NCI-H2227 (cell line): ENCODE results near the gene PANK4.

Experiments
- DNase-seq: peaks from one replicate; lab custom pipeline; 2025; ENCODE audit not compliant: unreplicated experiment; lab: John Stamatoyannopoulos, UW

PANK4 gene

DNA sequence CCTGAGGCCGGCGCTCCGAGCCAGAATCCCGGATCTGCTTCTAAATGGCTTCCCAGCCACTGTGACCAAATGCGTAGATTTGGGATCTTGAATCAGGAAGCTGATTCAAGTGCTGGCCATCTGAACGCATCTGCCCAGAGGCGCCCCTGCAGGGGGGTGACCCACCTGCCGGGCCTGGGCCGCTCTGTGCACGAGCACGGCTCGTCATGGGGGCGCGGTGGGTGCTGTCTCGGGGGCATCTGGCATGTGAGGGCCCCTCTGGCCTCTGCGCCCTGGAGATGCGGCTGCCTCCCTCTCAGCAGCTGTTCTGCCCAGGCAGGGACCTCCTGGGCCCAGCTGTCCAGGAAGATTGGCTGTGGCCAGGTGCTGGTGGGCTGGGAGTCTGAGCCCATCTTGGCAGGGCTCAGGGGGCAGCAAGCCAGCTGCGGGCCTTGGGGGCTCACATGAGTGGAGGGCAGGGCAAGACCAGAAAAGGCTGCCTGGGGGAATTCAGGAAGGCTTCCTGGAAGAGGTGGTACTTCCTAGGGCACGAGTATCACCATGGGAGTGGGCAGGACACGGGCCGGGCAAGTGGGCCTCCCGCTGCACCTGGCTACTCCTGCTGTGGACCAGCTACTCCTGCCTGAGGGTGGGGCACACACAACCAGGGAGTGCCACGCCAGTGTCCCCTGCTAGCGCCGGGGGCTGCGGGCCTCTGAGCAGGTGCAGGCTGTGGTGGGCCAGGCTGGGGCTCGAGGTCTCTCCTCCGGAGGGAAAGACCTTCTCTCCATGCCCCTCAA lies 25.2 kb downstream of the PANK4 start:
- no peak for DNase-seq

DNA sequence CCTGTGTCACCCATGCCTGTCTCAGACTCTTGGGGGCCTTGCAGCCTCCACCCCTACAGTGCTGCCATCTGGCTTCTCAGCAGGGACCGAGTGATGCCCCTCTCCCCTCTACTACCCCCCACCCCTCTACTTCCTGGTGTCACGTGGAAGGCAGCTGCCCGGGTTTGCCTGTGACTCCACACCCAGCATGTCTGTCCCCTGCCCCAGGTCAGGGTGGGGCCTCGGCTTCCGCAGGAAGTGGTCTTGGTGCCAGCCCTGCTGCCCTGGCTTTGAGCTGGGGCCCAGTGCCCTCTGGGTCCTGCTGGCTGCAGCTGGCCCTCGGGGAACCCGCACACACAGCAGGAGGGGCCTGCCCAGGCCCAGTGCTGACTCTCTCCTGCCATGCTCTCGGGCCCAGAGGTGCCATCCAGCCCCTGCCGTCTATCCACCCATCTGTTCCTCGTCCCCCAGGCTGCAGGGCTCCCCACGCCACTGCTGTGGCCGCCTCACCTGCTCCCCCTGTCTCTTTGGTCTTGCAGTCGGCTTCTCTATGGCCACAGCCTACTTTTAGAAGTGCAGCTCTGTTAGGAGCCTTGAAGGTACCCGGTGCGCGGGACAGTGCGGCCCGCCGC lies 26.3 kb downstream of the PANK4 start:
- DNase-seq = no peak

DNA sequence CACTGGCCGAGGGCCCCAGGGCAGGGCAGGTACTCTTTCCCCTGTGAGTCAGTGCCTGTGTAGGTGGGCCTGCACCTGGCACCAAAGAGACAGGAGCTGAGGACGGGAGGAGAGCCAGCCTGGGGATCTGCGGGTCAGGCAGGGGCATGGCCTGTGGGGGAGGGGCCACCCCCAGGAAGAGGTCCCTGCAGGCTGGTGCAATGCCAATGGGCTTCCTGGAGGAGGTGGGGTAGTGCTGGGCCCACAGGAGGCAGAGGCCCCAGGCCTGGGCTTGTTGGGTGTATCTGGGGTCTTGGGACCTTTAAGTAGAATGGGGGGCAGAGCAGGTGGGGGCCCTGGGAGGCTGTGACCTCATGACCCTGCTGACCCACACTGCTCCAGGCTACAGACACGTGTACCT lies 27.1 kb downstream of the PANK4 start:
- DNase-seq = no peak

DNA sequence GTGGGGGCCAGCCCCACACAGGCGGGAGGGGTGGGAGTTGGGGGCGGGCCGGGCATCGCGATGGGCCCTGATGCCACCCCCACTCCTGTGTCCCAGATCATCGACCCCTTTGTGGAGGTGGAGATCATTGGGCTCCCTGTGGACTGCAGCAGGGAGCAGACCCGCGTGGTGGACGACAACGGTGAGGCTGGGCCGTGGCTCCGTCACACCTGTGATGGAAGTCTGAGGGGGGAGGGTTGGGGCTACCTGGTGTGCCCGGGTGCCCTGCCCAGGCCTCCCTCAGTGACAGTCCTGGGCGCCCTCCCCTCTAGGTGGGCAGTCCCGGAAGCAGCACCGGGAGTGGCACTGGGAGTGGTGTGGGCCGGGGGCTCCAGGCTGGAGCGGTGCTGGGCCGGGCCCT lies 27.7 kb downstream of the PANK4 start:
- no peak for DNase-seq

DNA sequence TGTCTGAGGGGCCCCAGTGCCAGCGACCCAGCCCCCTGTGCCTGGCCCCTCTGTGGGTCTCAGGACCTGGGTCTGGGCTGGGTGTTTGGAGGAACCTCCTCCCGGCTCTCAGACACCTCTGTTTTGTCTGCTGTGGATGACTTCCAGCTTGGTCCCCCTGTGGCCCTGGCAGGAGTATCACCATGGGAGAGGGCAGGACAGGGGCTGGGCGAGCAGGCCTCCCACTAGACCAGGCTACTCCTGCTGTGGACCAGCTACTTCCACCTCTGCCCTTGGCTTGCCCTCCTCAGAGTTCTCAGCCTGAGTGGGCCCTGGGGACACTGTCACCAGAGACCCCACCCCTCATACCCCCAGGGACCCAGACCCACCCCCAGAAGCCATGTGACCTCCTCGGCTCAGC lies 28.5 kb downstream of the PANK4 start:
- DNase-seq = no peak

DNA sequence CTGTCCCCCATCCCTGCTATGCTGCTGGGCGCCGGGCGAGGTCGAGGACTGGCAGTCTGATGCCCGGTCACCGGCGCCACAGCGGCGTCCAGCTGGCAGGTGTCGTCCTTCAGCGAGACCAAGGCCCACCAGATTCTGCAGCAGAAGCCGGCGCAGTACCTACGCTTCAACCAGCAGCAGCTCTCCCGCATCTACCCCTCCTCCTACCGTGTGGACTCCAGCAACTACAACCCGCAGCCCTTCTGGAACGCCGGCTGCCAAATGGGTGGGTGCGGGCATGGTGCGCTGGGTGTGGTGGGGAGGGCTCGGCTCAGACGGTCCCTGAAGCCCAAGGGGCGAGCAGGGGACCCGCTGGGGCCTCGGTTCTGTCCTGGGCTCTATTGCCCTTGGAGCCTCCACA lies 29.6 kb downstream of the PANK4 start:
- DNase-seq = no peak

DNA sequence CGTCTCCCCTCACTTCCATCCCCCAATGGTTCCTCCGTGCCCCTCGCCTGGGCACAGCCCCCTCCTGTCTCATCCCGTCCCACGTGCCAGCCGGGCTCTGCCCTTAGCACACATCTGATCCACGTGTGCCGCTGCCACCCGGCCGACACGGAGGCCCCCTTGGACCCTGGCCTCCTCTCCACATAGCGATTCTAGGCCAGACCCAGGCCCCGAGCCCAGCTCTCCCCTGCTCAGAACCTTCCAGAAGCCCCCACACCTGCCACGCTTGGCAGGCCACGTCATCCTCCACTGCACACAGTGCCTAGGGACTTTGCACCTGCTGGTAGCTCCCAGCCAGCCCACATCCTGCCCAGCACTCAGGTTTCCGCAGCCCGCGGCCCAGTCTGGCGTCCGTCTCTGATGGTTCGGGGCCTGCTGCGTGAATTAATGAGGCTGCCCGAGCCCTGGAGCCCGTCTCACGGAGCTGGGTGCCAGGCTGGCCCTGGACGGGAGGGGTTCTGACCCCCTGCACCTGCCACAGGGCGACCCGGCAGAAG lies 30.2 kb downstream of the PANK4 start:
- DNase-seq = no peak

DNA sequence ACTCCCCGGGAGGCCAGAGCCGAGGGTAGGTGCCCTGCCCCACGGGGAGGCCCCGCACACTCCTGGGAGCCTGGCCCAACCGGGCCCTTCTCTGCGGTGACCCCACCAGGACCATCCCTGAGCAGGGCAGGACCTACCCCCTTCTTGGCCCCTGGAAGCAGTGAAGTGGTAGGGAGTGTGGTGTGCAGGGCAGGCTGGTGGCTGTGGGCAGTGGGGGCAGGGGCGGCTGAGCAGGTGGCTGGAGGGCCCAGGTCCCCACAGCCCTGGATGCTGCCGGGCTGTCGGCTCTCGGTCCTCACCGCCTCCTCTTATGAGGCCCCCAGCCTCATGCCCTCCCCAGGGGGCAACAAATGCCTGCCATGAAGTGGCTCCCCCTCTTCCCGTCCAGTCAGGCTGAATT lies 30.9 kb downstream of the PANK4 start:
- DNase-seq = no peak

DNA sequence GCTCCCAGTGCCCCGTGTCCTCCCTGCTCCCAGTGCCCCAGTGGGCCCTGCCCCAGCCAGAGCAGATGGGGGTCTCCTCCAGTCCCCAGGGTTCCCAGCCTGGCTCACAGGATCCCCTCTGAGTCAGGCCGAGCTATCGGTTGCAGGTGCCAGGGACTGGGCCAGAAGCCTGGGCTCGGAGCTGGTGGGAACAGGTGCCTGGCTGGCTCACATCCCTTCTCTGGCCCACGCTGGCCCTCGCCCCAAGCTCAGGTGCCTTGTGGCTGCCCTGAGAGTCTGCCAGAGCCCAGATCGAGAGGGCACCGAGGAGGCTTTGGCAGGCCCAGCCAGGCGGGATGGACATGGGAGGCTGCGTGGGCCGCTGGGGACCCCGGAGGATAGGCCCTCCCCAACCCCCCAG lies 31.4 kb downstream of the PANK4 start:
- DNase-seq = no peak

DNA sequence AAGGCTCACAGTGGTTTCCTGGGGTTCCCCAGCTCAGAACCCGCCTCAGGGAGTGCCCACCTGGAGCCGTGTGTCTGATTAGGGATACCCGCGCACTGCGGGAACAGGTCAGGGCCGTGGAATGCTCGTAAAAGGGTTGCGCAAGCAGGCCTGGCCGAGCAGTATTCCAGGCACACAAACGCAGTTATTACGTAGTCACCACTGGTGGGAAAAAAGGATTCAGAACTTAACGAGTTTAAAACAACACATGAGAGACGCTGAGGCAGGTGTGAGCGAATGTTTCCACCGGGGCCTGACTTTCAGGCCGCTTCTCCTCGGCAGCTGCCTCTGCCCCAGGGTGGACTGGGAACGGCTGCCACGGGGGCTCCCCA lies 32.1 kb downstream of the PANK4 start:
- DNase-seq = no peak

DNA sequence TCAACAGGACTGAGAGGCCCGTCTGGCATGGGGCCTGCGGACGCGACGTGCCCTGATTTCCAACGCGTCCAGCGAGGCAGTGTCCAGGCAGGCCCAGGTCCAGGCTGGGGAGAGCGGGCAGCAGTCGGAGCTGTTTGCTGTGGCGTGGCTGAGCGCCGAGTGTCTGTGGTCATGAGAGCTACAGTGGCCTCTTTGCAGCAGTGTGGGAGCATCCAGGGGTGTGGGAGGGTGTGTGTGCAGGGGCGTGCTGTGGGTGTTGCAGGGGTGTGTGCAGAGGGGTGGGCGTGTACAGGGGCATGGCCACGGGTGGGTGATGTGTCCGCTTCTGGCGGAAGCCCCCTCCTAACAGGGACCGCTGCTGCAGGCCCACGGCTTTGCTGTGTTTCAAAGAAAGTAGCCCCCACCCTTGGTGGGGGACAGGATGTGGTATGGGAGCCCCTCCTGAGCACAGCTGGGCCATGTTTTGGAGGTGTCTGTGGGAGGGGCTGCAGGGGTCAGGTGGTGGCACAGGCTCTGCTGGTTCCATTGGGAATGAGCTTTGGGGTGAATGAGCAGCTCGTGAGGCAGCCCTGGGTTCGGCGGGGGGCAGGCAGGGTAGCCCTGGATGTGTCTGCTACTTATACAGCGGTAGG lies 32.6 kb downstream of the PANK4 start:
- no peak for DNase-seq

DNA sequence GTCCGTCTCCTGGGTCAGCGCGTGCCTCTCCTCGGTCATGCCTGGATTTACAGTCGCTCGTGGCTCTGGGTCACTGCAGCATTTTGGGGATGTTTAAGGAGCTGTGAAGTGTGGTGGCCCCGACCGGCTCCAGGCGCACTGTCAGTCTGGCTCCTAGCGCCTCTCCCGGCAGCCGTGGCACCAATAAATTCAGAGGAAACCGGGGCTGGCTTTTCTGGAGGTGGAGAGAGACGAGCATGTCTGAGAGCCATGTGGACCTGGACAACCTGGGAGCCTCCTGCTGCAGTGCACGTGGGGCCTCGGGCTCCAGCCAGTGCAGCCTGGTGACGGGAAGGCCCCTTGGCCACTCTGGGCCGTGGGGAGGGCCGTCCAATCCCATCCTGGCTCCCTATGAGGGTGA lies 33.2 kb downstream of the PANK4 start:
- DNase-seq = no peak

DNA sequence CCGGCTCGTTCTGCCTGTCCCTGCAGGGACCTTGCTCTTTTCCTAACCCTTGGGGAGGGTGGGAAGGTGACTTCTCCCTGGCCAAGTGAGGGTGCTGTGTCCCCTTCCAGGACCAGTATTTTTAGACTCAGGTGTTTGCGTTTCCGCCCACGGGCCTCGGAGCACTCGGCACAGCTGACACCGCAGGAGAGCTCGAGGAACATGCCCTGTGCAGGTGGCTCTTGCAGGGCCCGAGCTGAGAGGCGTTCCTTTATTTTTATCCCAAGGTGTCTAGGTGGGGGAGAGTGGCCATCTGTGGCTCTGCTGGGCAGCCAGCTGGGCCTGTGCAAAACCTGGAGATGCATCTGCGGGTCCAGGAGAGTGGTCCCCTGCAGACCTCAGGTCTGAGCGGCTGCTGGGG lies 34.3 kb downstream of the PANK4 start:
- DNase-seq = no peak

DNA sequence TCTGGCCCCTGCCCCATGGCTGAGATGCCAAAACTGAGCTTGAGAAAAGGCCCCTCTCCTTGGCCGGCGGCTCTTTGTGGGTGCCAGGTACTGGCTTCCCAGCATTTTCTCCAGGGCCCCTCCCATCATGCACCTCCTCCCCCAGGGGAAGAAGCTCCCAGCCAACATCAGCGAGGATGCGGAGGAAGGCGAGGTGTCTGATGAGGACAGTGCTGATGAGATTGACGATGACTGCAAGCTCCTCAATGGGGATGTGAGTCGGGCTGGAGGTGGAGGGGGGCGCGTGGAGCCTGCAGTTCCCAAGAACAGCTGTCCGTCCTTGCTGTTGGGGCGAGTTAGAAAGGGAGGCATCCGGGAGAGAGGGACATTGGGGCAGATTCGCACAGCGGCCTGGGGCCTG lies 36.8 kb downstream of the PANK4 start:
- DNase-seq = no peak

DNA sequence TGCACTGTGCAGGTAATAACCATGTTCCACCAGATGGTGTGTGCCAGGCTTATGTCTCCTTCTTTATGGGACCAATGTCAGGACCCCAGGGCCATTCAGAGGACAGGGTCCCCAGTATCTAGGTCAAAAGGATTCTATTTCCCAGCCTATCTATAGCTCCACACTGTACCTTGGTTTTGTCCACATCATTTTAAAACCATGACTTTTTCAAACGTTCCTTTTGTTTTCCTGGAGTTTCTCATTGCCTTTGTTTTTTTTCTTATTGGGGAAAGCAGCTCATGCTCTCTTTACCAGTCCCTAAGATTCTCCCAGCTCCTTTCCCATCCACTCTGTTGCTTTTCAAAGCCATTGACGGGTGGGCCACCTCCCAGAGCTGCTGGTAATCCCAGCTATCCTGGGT lies 37.7 kb downstream of the PANK4 start:
- no peak for DNase-seq

DNA sequence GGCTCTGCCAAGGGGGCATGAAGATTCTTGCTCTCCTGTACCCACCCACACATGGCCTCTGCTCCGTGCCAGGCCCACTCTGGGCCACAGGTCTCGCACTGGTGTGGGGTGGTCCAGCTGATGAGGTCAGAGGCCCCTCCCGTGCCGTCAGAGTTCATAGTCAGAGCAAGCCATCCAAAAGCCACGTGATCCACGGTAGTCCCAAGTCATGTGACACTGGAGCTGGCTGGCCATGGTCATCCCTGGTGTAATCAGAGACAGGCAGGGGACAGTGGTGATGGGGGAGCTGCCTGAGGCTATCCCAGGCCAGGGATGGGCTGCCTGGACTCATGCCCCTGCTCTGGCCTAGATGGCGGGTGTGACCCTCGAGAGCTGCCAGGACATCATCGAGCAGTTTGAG lies 39.8 kb downstream of the PANK4 start:
- no peak for DNase-seq

DNA sequence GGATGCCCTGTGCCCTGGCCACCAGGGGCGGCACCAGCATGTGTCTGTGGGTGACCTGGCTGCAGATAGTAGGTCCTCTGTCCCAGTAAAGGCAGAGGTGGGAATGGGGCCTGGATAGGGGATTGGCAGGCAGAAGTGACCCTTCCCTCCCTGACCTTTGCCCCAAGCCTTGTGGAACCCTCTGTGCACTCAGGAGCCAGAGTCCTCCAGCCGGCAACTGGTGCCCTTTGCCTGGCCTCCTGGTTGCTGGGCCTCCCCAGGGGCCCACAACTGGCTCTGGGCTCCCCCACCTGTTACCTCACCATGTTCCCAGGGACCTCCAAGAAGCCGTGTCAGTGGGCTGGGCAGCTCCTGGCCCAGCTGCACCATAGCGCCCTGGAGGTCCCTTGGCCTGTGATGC lies 40.4 kb downstream of the PANK4 start:
- no peak for DNase-seq

DNA sequence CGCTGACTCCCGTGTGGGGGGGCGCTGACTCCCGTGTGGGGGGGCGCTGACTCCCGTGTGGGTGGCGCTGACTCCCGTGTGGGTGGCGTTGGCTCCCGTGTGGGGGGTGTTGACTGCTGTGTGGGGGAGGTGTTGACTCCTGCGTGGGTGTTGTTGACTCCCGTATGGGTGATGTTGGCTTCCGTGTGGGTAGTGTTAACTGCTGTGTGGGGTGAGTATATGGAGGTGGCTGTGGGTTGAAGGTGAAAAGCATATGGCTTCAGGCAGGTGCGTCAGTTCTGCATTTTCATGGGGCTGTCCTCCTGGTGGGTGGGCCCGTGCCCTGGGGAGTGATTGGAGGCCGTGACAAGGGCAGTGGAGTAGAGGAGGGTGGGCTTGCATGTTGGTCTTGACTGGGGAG lies 42.4 kb downstream of the PANK4 start:
- no peak for DNase-seq

DNA sequence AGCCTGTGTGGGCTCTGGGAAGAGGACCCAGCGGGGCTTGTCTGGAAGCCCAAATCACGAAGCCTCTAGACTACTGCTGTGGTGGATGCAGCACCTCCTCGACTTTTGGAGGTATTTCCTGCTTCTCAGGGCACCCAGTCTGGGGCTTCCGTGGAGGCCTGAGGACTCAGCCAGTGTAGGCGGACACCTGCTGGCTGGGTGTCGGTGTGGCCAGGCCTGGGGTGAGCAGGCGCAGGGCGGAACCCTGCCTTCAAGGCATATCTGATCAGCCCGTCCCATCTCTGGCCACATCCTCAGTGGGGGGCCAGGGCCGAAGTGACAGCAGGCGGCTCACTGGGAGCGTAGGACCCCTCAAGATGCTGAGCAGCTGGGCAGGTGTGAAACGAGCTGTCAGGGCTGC lies 43.4 kb downstream of the PANK4 start:
- DNase-seq = no peak

DNA sequence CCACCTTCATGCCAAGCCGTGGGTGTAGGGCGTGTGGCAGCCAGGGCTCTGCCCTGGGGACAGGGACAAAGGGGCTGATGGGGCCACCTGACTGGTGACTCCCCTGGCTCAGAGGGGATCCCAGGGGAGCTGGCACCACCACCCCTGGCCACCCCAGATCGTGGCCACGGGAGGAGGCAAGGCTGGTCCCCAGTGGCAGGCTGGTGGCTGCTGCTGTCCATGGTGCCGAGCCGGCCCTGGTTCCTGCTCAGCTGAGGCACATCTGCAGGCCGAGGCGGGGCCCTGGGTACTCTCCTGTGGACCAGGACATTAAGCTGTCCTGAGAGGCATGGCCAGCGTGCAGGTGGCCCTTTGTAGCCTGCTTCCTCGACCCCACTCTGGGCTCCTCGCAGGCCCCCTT lies 43.8 kb downstream of the PANK4 start:
- DNase-seq = no peak

DNA sequence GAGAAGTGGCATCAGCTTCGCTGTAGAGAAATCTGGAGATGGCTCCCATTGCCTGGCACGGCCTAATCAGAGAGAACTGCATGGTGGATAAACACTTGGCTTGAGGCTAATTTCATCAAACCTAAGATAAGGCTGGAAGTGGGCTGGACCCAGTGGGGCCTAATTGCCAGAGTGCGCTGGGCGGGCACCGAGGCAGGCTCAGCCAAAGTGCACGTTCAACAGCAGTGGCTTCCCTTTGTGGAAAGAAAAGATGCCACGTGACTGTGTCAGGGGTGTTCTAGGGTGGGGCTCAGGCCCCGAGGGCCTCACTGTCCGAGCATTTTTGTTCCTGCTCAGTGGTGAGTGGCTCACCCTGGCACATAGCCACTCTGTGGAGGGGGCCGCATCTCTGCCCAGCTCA lies 44.5 kb downstream of the PANK4 start:
- no peak for DNase-seq

DNA sequence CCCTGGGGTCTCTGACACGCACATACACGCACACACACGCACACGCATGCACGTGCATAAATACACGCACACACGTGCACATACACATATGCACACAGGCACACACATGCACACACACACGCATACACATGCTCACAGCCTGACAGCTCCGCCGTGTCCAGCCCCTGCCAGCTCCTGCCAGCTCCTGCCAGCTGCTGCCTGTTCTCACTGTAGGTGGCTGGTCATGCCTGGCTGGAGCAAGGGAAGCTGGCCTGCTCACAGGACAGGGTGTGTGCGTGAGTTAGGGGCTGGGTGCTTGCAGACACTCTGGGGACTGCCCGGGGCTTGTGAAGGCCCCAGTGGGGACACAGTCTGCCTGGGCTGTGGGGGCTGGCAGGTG lies 45.4 kb downstream of the PANK4 start:
- peak; percentile 68 for DNase-seq
